Measurements from ENCODE around the gene VSIG1. TPM values are rescaled to one million over a fixed set of nuclear protein-coding genes. Genes with fewer than 3 reads are reported as not detected.

The VSIG1 gene
- total RNA-seq, 1 experiment from 2014 or later = 0.91 TPM

DNA sequence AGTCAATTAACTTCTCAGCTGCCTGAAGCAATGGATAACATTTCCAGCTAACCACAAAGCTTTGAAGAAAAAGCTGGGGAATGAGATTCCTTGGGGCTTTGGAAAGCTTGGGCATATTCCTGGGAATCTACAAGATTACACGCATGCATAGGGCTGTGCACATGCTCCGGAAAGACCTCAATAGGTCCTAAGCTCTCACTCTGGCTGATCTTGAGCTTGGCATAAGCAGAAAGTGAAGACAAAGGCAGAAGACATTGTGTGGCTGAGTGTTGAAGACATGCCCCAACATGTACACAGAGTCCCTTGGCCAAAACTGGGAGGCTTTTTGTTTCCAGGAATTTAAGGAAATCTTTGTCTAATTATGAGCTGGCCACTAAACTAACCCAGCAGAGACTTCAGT, 77.9 kb downstream of the VSIG1 start:
- no peak for DNase-seq (ENCODE audit: low read depth)
- in situ Hi-C loops (cut with HindIII; ENCODE audit: low pct_unique_long_range_greater_than_20kb, low sequenced_read_pairs) = no loop called here

- DNase-seq (ENCODE audit: low read depth) = no peak
- in situ Hi-C loops (cut with HindIII; ENCODE audit: low pct_unique_long_range_greater_than_20kb, low sequenced_read_pairs) = no loop called here
Measured at GRCh38 chrX:108123591-108124366, 78.9 kb downstream of the VSIG1 start.

DNA sequence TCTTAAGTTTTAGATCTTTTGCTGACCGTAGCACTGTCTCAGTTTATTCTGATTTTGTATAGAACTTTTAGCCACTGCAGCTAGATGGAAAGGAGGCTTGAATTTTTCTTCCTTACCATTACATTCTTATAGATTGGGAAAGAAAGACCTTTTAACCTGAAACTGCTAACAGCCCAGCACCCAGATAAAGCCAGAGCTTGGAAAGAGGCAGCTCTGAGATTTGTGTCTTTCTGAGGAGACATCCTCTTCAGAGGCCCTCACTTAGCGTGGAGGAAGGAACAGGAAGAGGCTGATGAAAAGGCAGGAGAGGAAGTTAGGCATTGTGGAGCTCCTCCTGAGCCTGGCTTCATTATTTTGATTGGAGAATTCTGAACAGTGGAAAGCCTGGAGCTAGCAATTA, 81.8 kb downstream of the VSIG1 start:
- no peak for DNase-seq (ENCODE audit: low read depth)
- in situ Hi-C loops (cut with HindIII; ENCODE audit: low pct_unique_long_range_greater_than_20kb, low sequenced_read_pairs) = no loop called here

DNA sequence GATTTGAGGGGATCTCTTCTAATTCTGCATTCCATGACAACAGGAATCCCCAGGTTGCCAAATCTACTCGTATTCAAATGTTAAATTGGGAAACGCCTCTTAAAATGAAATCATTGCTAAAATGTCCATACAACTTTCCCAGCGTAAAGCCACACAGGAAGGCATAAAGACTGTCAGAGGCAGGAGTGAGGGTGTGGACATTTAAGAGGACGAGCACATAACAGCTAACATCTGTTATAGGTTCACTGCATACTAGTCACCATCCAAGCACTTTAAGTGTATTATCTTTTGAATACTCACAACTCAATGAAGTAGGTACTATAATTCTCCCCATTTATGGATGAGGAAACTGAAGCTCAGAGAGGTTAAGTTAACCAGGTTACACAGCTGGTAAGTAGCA, 82.3 kb downstream of the VSIG1 start:
- in situ Hi-C loops (cut with HindIII; ENCODE audit: low pct_unique_long_range_greater_than_20kb, low sequenced_read_pairs) = no loop called here

More for the DNA sequence above, 82.3 kb downstream of the VSIG1 start:
- no peak for DNase-seq (ENCODE audit: low read depth)

Other genes with a start within 250 kb of the VSIG1 start
- 9.3 and 15.6 TPM in 2 replicates for gene MID2, start 219.2 kb upstream of the VSIG1 start, total RNA-seq (2014; rRNA removed; shearing (Covaris generic); ENCODE audit: low replicate concordance)
- not detected in 2 replicates for gene TEX13B, start 62.7 kb upstream of the VSIG1 start, total RNA-seq (2014; rRNA removed; shearing (Covaris generic); ENCODE audit: low replicate concordance)
- 91.7 and 126 TPM in 2 replicates for gene PSMD10, start 46.5 kb downstream of the VSIG1 start, total RNA-seq (2014; rRNA removed; shearing (Covaris generic); ENCODE audit: low replicate concordance)
- 0.70 and 9.0 TPM in 2 replicates for gene ATG4A, start 46.7 kb downstream of the VSIG1 start, total RNA-seq (2014; rRNA removed; shearing (Covaris generic); ENCODE audit: low replicate concordance)